MM.1S (cell line): ENCODE measurements around the gene SEC31B.

Experiments used
- DNase-seq: peaks from one replicate; pipeline ENCODE4 v3.0.0-alpha.2; 2015
- H2AFZ ChIP-seq: fragments of 300-600 bp; sonication (generic); 2 replicates; pipeline ENCODE4 v1.6.0; 2016; ENCODE audit warnings: antibody characterized with exemption, low read length
- H3F3A ChIP-seq: fragments of 300-600 bp; sonication (generic); 2 replicates; pipeline ENCODE4 v1.6.1; 2016; ENCODE audit warnings: mild to moderate bottlenecking, antibody characterized with exemption, low read length, moderate library complexity, mixed read lengths; ENCODE audit not compliant: insufficient read depth
- H3K27ac ChIP-seq: fragments of 300-600 bp; sonication (generic); 2 replicates; pipeline ENCODE4 v1.5.1; 2016; ENCODE audit warnings: mild to moderate bottlenecking, low read length
- H3K27me3 ChIP-seq: fragments of 300-600 bp; sonication (generic); replicated peaks from 2 replicates; pipeline ENCODE4 v1.6.0; 2016; ENCODE audit warnings: low read length; ENCODE audit not compliant: insufficient read depth
- H3K36me3 ChIP-seq: fragments of 300-600 bp; sonication (generic); replicated peaks from 2 replicates; pipeline ENCODE4 v1.6.1; 2016; ENCODE audit warnings: mild to moderate bottlenecking, low read length, mixed read lengths; ENCODE audit not compliant: insufficient read depth
- H3K4me1 ChIP-seq: fragments of 300-600 bp; sonication (generic); 2 replicates; pipeline ENCODE4 v1.6.1; 2016; ENCODE audit warnings: low read length, mixed read lengths
- H3K4me2 ChIP-seq: fragments of 300-600 bp; sonication (generic); 2 replicates; pipeline ENCODE4 v1.6.0; 2016; ENCODE audit warnings: low read depth, low read length
- H3K4me3 ChIP-seq: fragments of 300-600 bp; sonication (generic); 2 replicates; pipeline ENCODE4 v1.5.1; 2016; ENCODE audit warnings: low read length, mixed read lengths
- H3K79me2 ChIP-seq: fragments of 300-600 bp; sonication (generic); 2 replicates; pipeline ENCODE4 v1.6.1; 2016; ENCODE audit warnings: mixed run types, low read length, mixed read lengths
- H3K9ac ChIP-seq: fragments of 300-600 bp; sonication (generic); 2 replicates; pipeline ENCODE4 v1.6.1; 2016; ENCODE audit warnings: low read length, mixed read lengths
- H3K9me2 ChIP-seq: fragments of 300-600 bp; sonication (generic); replicated peaks from 2 replicates; pipeline ENCODE4 v1.6.1; 2016; ENCODE audit warnings: mild to moderate bottlenecking, low read length, mixed read lengths; ENCODE audit not compliant: insufficient read depth
- H3K9me3 ChIP-seq: fragments of 300-600 bp; sonication (generic); replicated peaks from 2 replicates; pipeline ENCODE4 v1.6.1; 2016; ENCODE audit warnings: mild to moderate bottlenecking, low read length, mixed read lengths; ENCODE audit not compliant: insufficient read depth
- H4K20me1 ChIP-seq: fragments of 300-600 bp; sonication (generic); 2 replicates; pipeline ENCODE4 v1.6.1; 2016; ENCODE audit warnings: mild to moderate bottlenecking, low read length, moderate library complexity, mixed read lengths; ENCODE audit not compliant: insufficient read depth
- EZH2 ChIP-seq: fragments of 300-600 bp; sonication (generic); optimal IDR thresholded peaks from 2 replicates; pipeline ENCODE3; 2017; ENCODE audit warnings: low read depth, mild to moderate bottlenecking, antibody characterized with exemption, low read length, mixed read lengths
- EZH2phosphoT487 ChIP-seq: fragments of 300-600 bp; sonication (generic); IDR thresholded peaks from 2 replicates; pipeline ENCODE4 v1.6.1; 2018; ENCODE audit warnings: antibody characterized with exemption, low read length
- TF ChIP-seq, protein P1 (sequence below): fragments of 300-600 bp; sonication (generic); IDR thresholded peaks from 2 replicates; pipeline ENCODE4 v1.5.1; 2016; ENCODE audit warnings: antibody characterized with exemption, low read length, mixed read lengths

The SEC31B gene

DNA sequence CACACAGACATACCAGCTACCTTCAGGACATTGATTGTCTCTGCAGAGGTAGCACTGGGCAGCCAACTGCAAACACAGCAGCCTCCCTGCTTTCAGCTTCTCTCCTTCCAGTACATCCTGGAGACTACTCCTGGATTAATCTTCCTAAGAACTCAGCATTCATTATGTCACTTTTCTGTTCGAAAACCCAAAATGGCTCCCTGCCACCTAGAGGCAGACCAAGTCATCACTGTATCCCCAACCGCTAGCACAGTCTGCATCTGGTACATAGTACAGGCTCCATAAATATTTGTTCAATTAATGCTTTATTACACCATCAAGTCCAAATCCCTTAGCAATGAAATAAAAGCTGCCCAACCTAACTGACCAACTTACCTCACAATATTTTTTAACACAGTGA, 5.0 kb upstream of the SEC31B start:
- Histone ChIP-seq H3K9me3 (no peaks in the 10 kb centered on the region), H3K4me1 (peaks cover 9% of the 10 kb centered on the region), H3K9me2 (no peaks in the 10 kb centered on the region), H3K4me3 (no peak overlapping the region), H4K20me1 (no peaks in the 10 kb centered on the region), H3F3A (no peaks in the 10 kb centered on the region), H3K36me3 (peaks cover 7% of the 10 kb centered on the region; the same call in 1 of the 2 replicates), H3K27ac (no peak overlapping the region), H3K79me2 (peaks cover 34% of the 10 kb centered on the region), H3K27me3 (no peaks in the 10 kb centered on the region), H3K4me2 (no peak overlapping the region), H2AFZ (no peak overlapping the region), H3K9ac (no peak overlapping the region)
- no peak for TF ChIP-seq EZH2phosphoT487
- TF ChIP-seq EZH2 = no peak
- TF ChIP-seq, protein P1, sequence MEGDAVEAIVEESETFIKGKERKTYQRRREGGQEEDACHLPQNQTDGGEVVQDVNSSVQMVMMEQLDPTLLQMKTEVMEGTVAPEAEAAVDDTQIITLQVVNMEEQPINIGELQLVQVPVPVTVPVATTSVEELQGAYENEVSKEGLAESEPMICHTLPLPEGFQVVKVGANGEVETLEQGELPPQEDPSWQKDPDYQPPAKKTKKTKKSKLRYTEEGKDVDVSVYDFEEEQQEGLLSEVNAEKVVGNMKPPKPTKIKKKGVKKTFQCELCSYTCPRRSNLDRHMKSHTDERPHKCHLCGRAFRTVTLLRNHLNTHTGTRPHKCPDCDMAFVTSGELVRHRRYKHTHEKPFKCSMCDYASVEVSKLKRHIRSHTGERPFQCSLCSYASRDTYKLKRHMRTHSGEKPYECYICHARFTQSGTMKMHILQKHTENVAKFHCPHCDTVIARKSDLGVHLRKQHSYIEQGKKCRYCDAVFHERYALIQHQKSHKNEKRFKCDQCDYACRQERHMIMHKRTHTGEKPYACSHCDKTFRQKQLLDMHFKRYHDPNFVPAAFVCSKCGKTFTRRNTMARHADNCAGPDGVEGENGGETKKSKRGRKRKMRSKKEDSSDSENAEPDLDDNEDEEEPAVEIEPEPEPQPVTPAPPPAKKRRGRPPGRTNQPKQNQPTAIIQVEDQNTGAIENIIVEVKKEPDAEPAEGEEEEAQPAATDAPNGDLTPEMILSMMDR = no peak
- no peak for DNase-seq

DNA sequence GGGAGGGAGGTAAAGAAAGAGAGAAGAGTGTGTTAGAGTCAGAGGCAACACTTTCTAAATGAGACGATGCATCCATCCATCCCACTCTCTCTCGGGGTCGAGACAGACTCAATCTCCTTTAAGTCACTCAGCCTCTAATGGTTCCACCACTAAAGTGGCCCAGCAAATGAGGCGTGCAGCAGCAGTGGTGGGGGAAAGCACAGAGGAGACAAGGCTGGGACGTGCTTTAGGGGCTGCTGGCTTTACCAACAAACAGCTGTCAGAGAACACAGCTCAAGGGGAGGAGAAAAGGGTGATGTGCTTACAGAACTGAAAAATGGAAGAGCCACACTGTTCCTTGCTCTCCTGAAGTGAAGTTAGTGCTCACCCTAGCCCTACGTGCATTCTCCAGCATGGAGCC, 4.5 kb upstream of the SEC31B start:
- no peak overlapping the region for H3K4me3 ChIP-seq
- no peak for TF ChIP-seq EZH2
- TF ChIP-seq, protein P1 = no peak
- TF ChIP-seq EZH2phosphoT487 = no peak
- H3K9me3 ChIP-seq = no peaks in the 10 kb centered on the region
- H2AFZ ChIP-seq = no peak overlapping the region
- H3F3A ChIP-seq = no peaks in the 10 kb centered on the region
- no peak overlapping the region for H3K4me2 ChIP-seq
- no peaks in the 10 kb centered on the region for H3K27me3 ChIP-seq
- no peak for DNase-seq
- peaks cover 7% of the 10 kb centered on the region; the same call in 1 of the 2 replicates for H3K36me3 ChIP-seq
- peaks cover 9% of the 10 kb centered on the region for H3K4me1 ChIP-seq
- H4K20me1 ChIP-seq = no peaks in the 10 kb centered on the region
- no peak overlapping the region for H3K27ac ChIP-seq
- no peak overlapping the region for H3K9ac ChIP-seq
- no peaks in the 10 kb centered on the region for H3K9me2 ChIP-seq
- peaks cover 30% of the 10 kb centered on the region for H3K79me2 ChIP-seq

DNA sequence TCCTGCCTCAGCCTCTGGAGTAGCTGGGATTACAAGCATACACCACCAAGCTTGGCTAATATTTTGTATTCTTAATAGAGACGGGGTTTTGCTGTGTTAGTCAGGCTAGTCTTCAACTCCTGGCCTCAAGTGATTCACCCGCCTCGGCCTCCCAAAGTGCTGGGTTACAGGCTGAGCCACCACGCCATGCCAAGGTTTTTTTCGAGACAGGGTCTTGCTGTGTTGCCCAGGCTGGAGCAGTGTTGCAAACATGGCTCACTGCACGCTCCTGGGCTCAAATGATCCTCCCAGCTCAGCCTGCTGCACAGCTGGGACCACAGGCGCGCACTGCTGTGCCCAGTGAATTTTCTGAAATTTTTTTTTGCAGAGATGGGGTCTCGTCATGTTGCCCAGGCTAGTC, 3.3 kb upstream of the SEC31B start:
- DNase-seq = no peak
- Histone ChIP-seq H3K9me2 (no peaks in the 10 kb centered on the region), H3K9me3 (no peaks in the 10 kb centered on the region), H3K4me1 (no peaks in the 10 kb centered on the region), H3K4me3 (no peak overlapping the region), H3K9ac (no peak overlapping the region), H3K36me3 (peaks cover 7% of the 10 kb centered on the region; the same call in 1 of the 2 replicates), H2AFZ (no peak overlapping the region), H3K27ac (no peak overlapping the region), H3K27me3 (no peaks in the 10 kb centered on the region), H4K20me1 (no peaks in the 10 kb centered on the region), H3K79me2 (peaks cover 18% of the 10 kb centered on the region), H3F3A (no peaks in the 10 kb centered on the region), H3K4me2 (no peak overlapping the region)
- TF ChIP-seq EZH2phosphoT487 (no peak), EZH2 (no peak)
- TF ChIP-seq, protein P1 = no peak
